ENCODE data around the gene COL5A3.

The COL5A3 gene

GRCh38 chr19:9911524-9912185 lies 98.6 kb downstream of the COL5A3 start:
- TF ChIP-seq CTCF (IDR thresholded peaks at IDR 0.05; ENCODE audit: low read length) (no peak), EZH2 (IDR thresholded peaks at IDR 0.05; ENCODE audit: borderline replicate concordance, low read length) (no peak)
- no peaks in the 10 kb centered on the region for H3K79me2 ChIP-seq (ENCODE audit: insufficient read depth, low read length)
- no peak overlapping the region for H3K4me3 ChIP-seq (ENCODE audit: low read depth, low read length, poor library complexity, severe bottlenecking)
- H3K4me1 ChIP-seq (ENCODE audit: insufficient read depth, low read length, severe bottlenecking): peaks cover 9% of the 10 kb centered on the region
- no peak overlapping the region for H3K27ac ChIP-seq (ENCODE audit: low read depth, low read length, poor library complexity, severe bottlenecking)
- no peaks in the 10 kb centered on the region for H3F3A ChIP-seq (ENCODE audit: insufficient read depth, low read length)
- no peak overlapping the region for H3K4me2 ChIP-seq (ENCODE audit: low read length)
- H3K9me3 ChIP-seq (ENCODE audit: low read length): no peaks in the 10 kb centered on the region
- no peak overlapping the region for H2AFZ ChIP-seq (ENCODE audit: low read length)
- H3K9me2 ChIP-seq (ENCODE audit: low read depth, low read length): no peaks in the 10 kb centered on the region
- no peaks in the 10 kb centered on the region for H3K36me3 ChIP-seq (ENCODE audit: insufficient read depth, low read length)
- no peaks in the 10 kb centered on the region for H4K20me1 ChIP-seq (ENCODE audit: insufficient read depth, low read length)
- H3K27me3 ChIP-seq (ENCODE audit: insufficient read depth, low read length): no peaks in the 10 kb centered on the region
- no peak overlapping the region for H3K9ac ChIP-seq (ENCODE audit: low read length)

GRCh38 chr19:9910625-9911024 lies 99.7 kb downstream of the COL5A3 start:
- Histone ChIP-seq H3K36me3 (ENCODE audit: insufficient read depth, low read length) (no peaks in the 10 kb centered on the region), H3K79me2 (ENCODE audit: insufficient read depth, low read length) (no peaks in the 10 kb centered on the region), H3F3A (ENCODE audit: insufficient read depth, low read length) (no peaks in the 10 kb centered on the region), H3K9me3 (ENCODE audit: low read length) (no peaks in the 10 kb centered on the region), H3K4me1 (ENCODE audit: insufficient read depth, low read length, severe bottlenecking) (peaks cover 9% of the 10 kb centered on the region), H3K27me3 (ENCODE audit: insufficient read depth, low read length) (no peaks in the 10 kb centered on the region), H3K9me2 (ENCODE audit: low read depth, low read length) (no peaks in the 10 kb centered on the region), H3K27ac (ENCODE audit: low read depth, low read length, poor library complexity, severe bottlenecking) (no peak overlapping the region), H3K9ac (ENCODE audit: low read length) (no peak overlapping the region), H3K4me2 (ENCODE audit: low read length) (no peak overlapping the region), H2AFZ (ENCODE audit: low read length) (no peak overlapping the region), H4K20me1 (ENCODE audit: insufficient read depth, low read length) (no peaks in the 10 kb centered on the region), H3K4me3 (ENCODE audit: low read depth, low read length, poor library complexity, severe bottlenecking) (no peak overlapping the region)
- no peak for TF ChIP-seq CTCF (IDR thresholded peaks at IDR 0.05; ENCODE audit: low read length)
- no peak for TF ChIP-seq EZH2 (IDR thresholded peaks at IDR 0.05; ENCODE audit: borderline replicate concordance, low read length)
